GM21360 (cell line): ENCODE measurements around the gene RAI14.

ENCODE experiments used
- ATAC-seq: cut with Tn5 transposase; IDR thresholded peaks from one replicate; pipeline ENCODE4 v1.9.1; 2021; ENCODE audit warnings: mild to moderate bottlenecking, moderate library complexity; ENCODE audit not compliant: unreplicated experiment

RAI14 gene

GRCh38 chr5:34639852-34640626 lies 16.1 kb upstream of the RAI14 start:
- ATAC-seq, result no peak

GRCh38 chr5:34648039-34648839 lies 7.9 kb upstream of the RAI14 start:
- ATAC-seq, result no peak

- no peak for ATAC-seq
Observed at GRCh38 chr5:34648840-34649158, 7.3 kb upstream of the RAI14 start.

- no peak for ATAC-seq
Observed at GRCh38 chr5:34651791-34652190, 4.3 kb upstream of the RAI14 start.

GRCh38 chr5:34652466-34652865 lies 3.7 kb upstream of the RAI14 start:
- ATAC-seq, result no peak

- ATAC-seq, result no peak
Observed at GRCh38 chr5:34652914-34653313, 3.2 kb upstream of the RAI14 start.

- ATAC-seq, result no peak
Observed at GRCh38 chr5:34653708-34654107, 2.4 kb upstream of the RAI14 start.

- no peak for ATAC-seq
Observed at GRCh38 chr5:34655354-34655991, 655 bp upstream of the RAI14 start.

- no peak for ATAC-seq
Observed at GRCh38 chr5:34656700-34657273, 659 bp downstream of the RAI14 start.

GRCh38 chr5:34657274-34657921 lies 1.3 kb downstream of the RAI14 start:
- no peak for ATAC-seq

- no peak for ATAC-seq
Observed at GRCh38 chr5:34657988-34658387, 1.9 kb downstream of the RAI14 start.

GRCh38 chr5:34659168-34659567 lies 3.0 kb downstream of the RAI14 start:
- ATAC-seq, result no peak

GRCh38 chr5:34660444-34660843 lies 4.3 kb downstream of the RAI14 start:
- ATAC-seq, result no peak

GRCh38 chr5:34663771-34664496 lies 7.8 kb downstream of the RAI14 start:
- no peak for ATAC-seq

GRCh38 chr5:34666392-34667080 lies 10.4 kb downstream of the RAI14 start:
- ATAC-seq, result no peak

GRCh38 chr5:34667705-34668104 lies 11.6 kb downstream of the RAI14 start:
- no peak for ATAC-seq

- ATAC-seq, result no peak
Observed at GRCh38 chr5:34669931-34670516, 13.9 kb downstream of the RAI14 start.

- ATAC-seq, result no peak
Observed at GRCh38 chr5:34672196-34672595, 16.1 kb downstream of the RAI14 start.

- no peak for ATAC-seq
Observed at GRCh38 chr5:34673463-34674125, 17.5 kb downstream of the RAI14 start.
